GM19239 (cell line): ENCODE measurements around the gene DISP3.

Experiments used
- DNase-seq: peaks from one replicate; pipeline ENCODE4 v3.0.0; 2011; ENCODE audit warnings: low spot score; ENCODE audit not compliant: insufficient read length
- FAIRE-seq: peaks from 2 replicates; lab custom pipeline; 2011; peaks lifted over from hg19 to GRCh38; lab: Jason Lieb, UNC

Gene DISP3

GRCh38 chr1:11485191-11485590 lies 6.2 kb downstream of the DISP3 start:
- no peak for FAIRE-seq

GRCh38 chr1:11486231-11487009 lies 7.5 kb downstream of the DISP3 start:
- FAIRE-seq (no peak), DNase-seq (no peak)

More at GRCh38 chr1:11485191-11485590, 6.2 kb downstream of the DISP3 start:
- no peak for DNase-seq

GRCh38 chr1:11487196-11487751 lies 8.3 kb downstream of the DISP3 start:
- FAIRE-seq = no peak
- no peak for DNase-seq

- DNase-seq (no peak), FAIRE-seq (no peak)
Observed at GRCh38 chr1:11488201-11488770, 9.3 kb downstream of the DISP3 start.

- FAIRE-seq = no peak
- no peak for DNase-seq
Observed at GRCh38 chr1:11488966-11489625, 10.1 kb downstream of the DISP3 start.

GRCh38 chr1:11492235-11492634 lies 13.3 kb downstream of the DISP3 start:
- DNase-seq (no peak), FAIRE-seq (no peak)

- no peak for FAIRE-seq
Observed at GRCh38 chr1:11493972-11494655, 15.2 kb downstream of the DISP3 start.

GRCh38 chr1:11494771-11495170 lies 15.8 kb downstream of the DISP3 start:
- DNase-seq (no peak), FAIRE-seq (no peak)

More at GRCh38 chr1:11493972-11494655, 15.2 kb downstream of the DISP3 start:
- no peak for DNase-seq

- FAIRE-seq (no peak), DNase-seq (no peak)
Observed at GRCh38 chr1:11495579-11495978, 16.6 kb downstream of the DISP3 start.

- FAIRE-seq (no peak), DNase-seq (no peak)
Observed at GRCh38 chr1:11496551-11497080, 17.7 kb downstream of the DISP3 start.

GRCh38 chr1:11498956-11499594 lies 20.1 kb downstream of the DISP3 start:
- FAIRE-seq = no peak
- DNase-seq = no peak

GRCh38 chr1:11499601-11500331 lies 20.8 kb downstream of the DISP3 start:
- no peak for DNase-seq

GRCh38 chr1:11500881-11501280 lies 21.9 kb downstream of the DISP3 start:
- FAIRE-seq (no peak), DNase-seq (no peak)

More at GRCh38 chr1:11499601-11500331, 20.8 kb downstream of the DISP3 start:
- no peak for FAIRE-seq

GRCh38 chr1:11501491-11501897 lies 22.5 kb downstream of the DISP3 start:
- FAIRE-seq = no peak
- no peak for DNase-seq

GRCh38 chr1:11501906-11502485 lies 23.0 kb downstream of the DISP3 start:
- no peak for FAIRE-seq
- DNase-seq = no peak

GRCh38 chr1:11502516-11502915 lies 23.6 kb downstream of the DISP3 start:
- no peak for DNase-seq
- no peak for FAIRE-seq

GRCh38 chr1:11504599-11504998 lies 25.6 kb downstream of the DISP3 start:
- no peak for DNase-seq
- no peak for FAIRE-seq
